H9 (cell line): Measurements from ENCODE around the gene THEMIS. TPM values are rescaled to one million over a fixed set of nuclear protein-coding genes. Genes with fewer than 3 reads are reported as not detected.

Experiments
- DNase-seq: peaks from one replicate; pipeline ENCODE4 v3.0.0-alpha.2; 2017
- H2AFZ ChIP-seq: one replicate; pipeline ENCODE4 v1.6.1; 2013; ENCODE audit warnings: mild to moderate bottlenecking, low read length, control low read depth, moderate library complexity
- H2AK5ac ChIP-seq: 2 replicates; pipeline ENCODE4 v1.6.1; 2013; ENCODE audit warnings: low read length, control low read depth, mixed read lengths; ENCODE audit not compliant: insufficient read length
- H2BK120ac ChIP-seq: one replicate; pipeline ENCODE4 v1.6.1; 2013; ENCODE audit warnings: low read depth, mild to moderate bottlenecking, low read length, control low read depth, inconsistent platforms; ENCODE audit not compliant: poor library complexity, severe bottlenecking
- H2BK12ac ChIP-seq: 2 replicates; pipeline ENCODE4 v1.6.1; 2013; ENCODE audit warnings: low read length, control low read depth, mixed read lengths, low read depth; ENCODE audit not compliant: insufficient read length
- H2BK15ac ChIP-seq: 2 replicates; pipeline ENCODE4 v1.6.1; 2013; ENCODE audit warnings: low read depth, low read length, control low read depth
- H2BK20ac ChIP-seq: one replicate; pipeline ENCODE4 v1.6.1; 2013; ENCODE audit warnings: low read depth, mild to moderate bottlenecking, low read length, control low read depth, inconsistent platforms; ENCODE audit not compliant: poor library complexity, severe bottlenecking
- H2BK5ac ChIP-seq: 2 replicates; pipeline ENCODE4 v1.6.1; 2013; ENCODE audit warnings: low read length, control low read depth, mixed read lengths; ENCODE audit not compliant: insufficient read length
- H3K14ac ChIP-seq: 2 replicates; pipeline ENCODE4 v1.6.1; 2013; ENCODE audit warnings: low read length, control low read depth; ENCODE audit not compliant: insufficient read depth
- H3K18ac ChIP-seq: 2 replicates; pipeline ENCODE4 v1.6.1; 2013; ENCODE audit warnings: low read depth, mild to moderate bottlenecking, mixed read lengths, low read length, control low read depth; ENCODE audit not compliant: insufficient read length
- H3K23ac ChIP-seq: 2 replicates; pipeline ENCODE4 v1.6.1; 2013; ENCODE audit warnings: low read length, control low read depth, mixed read lengths, low read depth; ENCODE audit not compliant: insufficient read length
- H3K23me2 ChIP-seq: 2 replicates; pipeline ENCODE4 v1.6.1; 2013; ENCODE audit warnings: low read depth, mild to moderate bottlenecking, mixed read lengths, low read length, control low read depth; ENCODE audit not compliant: insufficient read length, poor library complexity, severe bottlenecking
- H3K27ac ChIP-seq: 2 replicates; pipeline ENCODE4 v1.5.1; 2013; ENCODE audit warnings: low read length, control low read depth, mixed read lengths, low read depth; ENCODE audit not compliant: insufficient read length
- H3K27me3 ChIP-seq: 2 replicates; pipeline ENCODE4 v1.6.1; 2013; ENCODE audit warnings: low read length, control low read depth, inconsistent platforms; ENCODE audit not compliant: insufficient read depth
- H3K4ac ChIP-seq: 2 replicates; pipeline ENCODE4 v1.6.1; 2013; ENCODE audit warnings: low read depth, mild to moderate bottlenecking, control low read depth, inconsistent platforms, low read length, moderate library complexity
- H3K4me1 ChIP-seq: 2 replicates; pipeline ENCODE4 v1.6.1; 2013; ENCODE audit warnings: low read length, control low read depth, inconsistent platforms; ENCODE audit not compliant: insufficient read depth
- H3K4me2 ChIP-seq: 2 replicates; pipeline ENCODE4 v1.6.1; 2013; ENCODE audit warnings: low read length, control low read depth, mixed read lengths; ENCODE audit not compliant: insufficient read length, insufficient read depth
- H3K56ac ChIP-seq: 2 replicates; pipeline ENCODE4 v1.6.1; 2013; ENCODE audit warnings: low read depth, mild to moderate bottlenecking, mixed read lengths, low read length, control low read depth; ENCODE audit not compliant: insufficient read length
- H3K79me1 ChIP-seq: 2 replicates; pipeline ENCODE4 v1.6.1; 2013; ENCODE audit warnings: low read depth, mild to moderate bottlenecking, moderate library complexity, low read length, control low read depth, inconsistent platforms; ENCODE audit not compliant: insufficient read depth, poor library complexity, severe bottlenecking
- H3K79me2 ChIP-seq: 2 replicates; pipeline ENCODE4 v1.6.1; 2013; ENCODE audit warnings: low read length, control low read depth, inconsistent platforms; ENCODE audit not compliant: insufficient read depth
- H3K9ac ChIP-seq: 2 replicates; pipeline ENCODE4 v1.6.1; 2013; ENCODE audit warnings: low read length, control low read depth, mixed read lengths; ENCODE audit not compliant: insufficient read length; ENCODE audit errors: extremely low read depth
- H3K9me3 ChIP-seq: one replicate; pipeline ENCODE4 v1.6.1; 2013; ENCODE audit warnings: low read depth, low read length, inconsistent platforms; ENCODE audit not compliant: control insufficient read depth
- H3T11ph ChIP-seq: one replicate; pipeline ENCODE4 v1.6.1; 2013; ENCODE audit warnings: mild to moderate bottlenecking, low read length, control low read depth, inconsistent platforms
- H4K20me1 ChIP-seq: one replicate; pipeline ENCODE4 v1.6.1; 2013; ENCODE audit not compliant: control insufficient read depth, insufficient read length, insufficient read depth
- H4K5ac ChIP-seq: 2 replicates; pipeline ENCODE4 v1.6.1; 2013; ENCODE audit warnings: low read depth, mild to moderate bottlenecking, mixed read lengths, low read length, control low read depth; ENCODE audit not compliant: insufficient read length
- H4K8ac ChIP-seq: replicated peaks from 2 replicates; pipeline ENCODE4 v1.6.1; 2013; ENCODE audit warnings: low read length, control low read depth, mixed read lengths, low read depth; ENCODE audit not compliant: insufficient read length
- H4K91ac ChIP-seq: 2 replicates; pipeline ENCODE4 v1.6.1; 2013; ENCODE audit warnings: low read depth, mild to moderate bottlenecking, moderate library complexity, mixed read lengths, low read length, control low read depth; ENCODE audit not compliant: insufficient read length
- H3K27ac Mint-ChIP-seq, 3 experiments: 2 replicates in 2 of 3; 3 replicates in 1 of 3; pipeline ENCODE4 v1.8.0; 2020 to 2021; ENCODE audit warnings: mixed read lengths in 3 of 3, mild to moderate bottlenecking in 1 of 3, moderate library complexity in 1 of 3
- H3K27me3 Mint-ChIP-seq: 2 replicates; pipeline ENCODE4 v1.8.0; 2021; ENCODE audit warnings: low read depth, mild to moderate bottlenecking, moderate library complexity, mixed read lengths
- H3K36me3 Mint-ChIP-seq, 3 experiments: 2 replicates in 2 of 3; 3 replicates in 1 of 3; pipeline ENCODE4 v1.8.0; 2020 to 2021; ENCODE audit warnings: low read depth in 3 of 3, mixed read lengths in 3 of 3; ENCODE audit not compliant: insufficient read depth in 1 of 3
- H3K4me1 Mint-ChIP-seq, 2 experiments: 2 replicates each; pipeline ENCODE4 v1.8.0; 2020; ENCODE audit warnings: mixed read lengths in 2 of 2
- H3K4me3 Mint-ChIP-seq, 2 experiments: 2 replicates in 1 of 2; 3 replicates in 1 of 2; pipeline ENCODE4 v1.8.0; 2020 to 2021; ENCODE audit warnings: mild to moderate bottlenecking in 2 of 2, mixed read lengths in 2 of 2, moderate library complexity in 1 of 2
- H3K9me3 Mint-ChIP-seq, 2 experiments: 2 replicates in 1 of 2; 3 replicates in 1 of 2; pipeline ENCODE4 v1.8.0; 2020; ENCODE audit warnings: mild to moderate bottlenecking in 2 of 2, mixed read lengths in 2 of 2, moderate library complexity in 1 of 2
- CTCF ChIP-seq: fragments of 200-600 bp; sonication (generic); conservative IDR thresholded peaks from 3 replicates; pipeline ENCODE4 v1.8.0; 2021; ENCODE audit warnings: antibody characterized with exemption, mild to moderate bottlenecking
- WGBS: extraction: QIAGEN DNeasy Blood & Tissue Kit; methylation state at CpG from one replicate; pipeline ENCODE4 v1.1.7; 2013; ENCODE audit warnings: missing lambda C conversion rate, low lambda C conversion rate, mixed read lengths; ENCODE audit not compliant: insufficient read length; ENCODE audit errors: extremely low coverage; 5-methylcytosine and 5-hydroxymethylcytosine counted together
- total RNA-seq: library from RNA; stranded (reverse); gene quantifications from 2 replicates; pipeline ENCODE4 v1.2.1, GENCODE V29; 2021

The THEMIS gene
- total RNA-seq, 1 experiment from 2014 or later = not detected

DNA sequence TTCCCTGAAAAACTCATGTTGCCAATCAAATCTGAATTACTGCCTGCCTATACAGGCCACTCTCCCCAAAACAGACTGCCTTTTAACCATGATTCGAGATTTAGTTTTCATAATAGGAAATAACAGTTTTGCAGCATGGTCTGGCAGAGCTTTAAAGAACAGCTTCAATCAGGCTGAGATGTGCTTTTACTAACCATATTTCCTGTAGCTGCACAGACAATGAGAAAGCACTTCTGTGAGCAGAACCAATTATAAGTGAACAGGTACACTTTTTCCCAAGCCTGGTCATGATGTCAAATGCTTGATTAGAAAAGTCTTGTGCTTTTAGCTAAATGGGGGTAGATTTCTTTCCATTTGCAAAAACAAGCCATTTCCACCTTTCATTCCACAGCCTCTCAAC is 108.2 kb downstream of the THEMIS start:
- no CpG with 5 or more reads among the region's 1 CpG for WGBS
- Mint-ChIP-seq H3K27ac (no peak overlapping the region), H3K27me3 (no peaks in the 10 kb centered on the region), H3K4me3 (no peak overlapping the region), H3K9me3 (no peaks in the 10 kb centered on the region), H3K4me1 (no peaks in the 10 kb centered on the region), H3K36me3 (no peaks in the 10 kb centered on the region)
- H4K20me1 ChIP-seq = no peaks in the 10 kb centered on the region
- H3K79me2 ChIP-seq = no peaks in the 10 kb centered on the region
- H3K23ac ChIP-seq = no peak overlapping the region
- H3K18ac ChIP-seq = no peak overlapping the region
- no peak overlapping the region for H4K8ac ChIP-seq
- H4K91ac ChIP-seq = no peak overlapping the region
- no peak overlapping the region for H2BK20ac ChIP-seq
- no peaks in the 10 kb centered on the region for H3K23me2 ChIP-seq
- H3K9me3 ChIP-seq = no peaks in the 10 kb centered on the region
- no peak overlapping the region for H3K4me2 ChIP-seq
- H2BK5ac ChIP-seq = no peak overlapping the region
- no peak overlapping the region for H3K9ac ChIP-seq
- no peaks in the 10 kb centered on the region for H3K4me1 ChIP-seq
- no peak for DNase-seq
- no peak for TF ChIP-seq CTCF
- H3K14ac ChIP-seq = no peak overlapping the region
- H3T11ph ChIP-seq = no peak overlapping the region
- H3K56ac ChIP-seq = no peak overlapping the region
- H4K5ac ChIP-seq = no peak overlapping the region
- no peak overlapping the region for H2BK12ac ChIP-seq
- no peak overlapping the region for H2AK5ac ChIP-seq
- no peak overlapping the region for H2AFZ ChIP-seq
- no peaks in the 10 kb centered on the region for H3K27me3 ChIP-seq
- H3K4ac ChIP-seq = no peak overlapping the region
- H2BK120ac ChIP-seq = no peak overlapping the region
- no peak overlapping the region for H2BK15ac ChIP-seq
- no peak overlapping the region for H3K27ac ChIP-seq
- H3K79me1 ChIP-seq = no peaks in the 10 kb centered on the region
